Measurements from ENCODE around the gene PSMA5.

DNA sequence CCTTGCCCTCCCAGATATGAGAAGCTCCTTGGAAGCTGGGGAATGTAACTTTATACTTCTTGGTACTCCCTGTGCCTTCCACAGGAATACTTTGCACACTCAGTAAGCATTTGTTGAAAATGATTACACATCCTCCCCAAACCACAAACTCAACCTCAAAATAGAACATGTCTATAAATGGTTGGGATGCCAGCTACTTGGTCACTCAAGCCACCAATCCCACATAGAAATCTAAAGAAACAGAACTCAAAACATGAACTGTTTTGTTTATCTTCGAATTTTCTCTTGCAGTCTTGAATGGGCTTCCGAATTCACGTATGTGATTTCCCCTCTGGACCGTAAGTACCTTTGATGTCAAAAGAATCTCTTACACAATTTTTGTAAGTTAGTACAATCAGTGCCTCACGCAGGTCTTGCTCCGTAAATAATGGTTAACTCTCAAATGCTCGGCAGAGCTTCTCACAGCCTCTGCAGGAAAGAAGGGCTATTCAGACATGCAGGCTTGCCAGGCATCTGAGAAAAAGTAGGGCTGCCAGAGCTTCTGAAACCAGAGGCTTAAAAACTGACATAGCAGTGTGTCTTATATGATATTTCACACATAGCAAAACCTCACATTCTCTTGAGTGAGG is 55.4 kb downstream of the PSMA5 start:
- TF ChIP-seq CTCF (IDR thresholded peaks at IDR 0.05) (no peak), POLR2AphosphoS5 (IDR thresholded peaks at IDR 0.05) (no peak)

All from suprapubic skin (tissue), 3 donors.